Caki2 (cell line): ENCODE data around the gene NUDT22. TPM values are rescaled to one million over a fixed set of nuclear protein-coding genes. Genes with fewer than 3 reads are reported as not detected.
"Not testable (repeated sequence)": the region's sequence is repeated elsewhere in the genome, so short reads cannot be mapped to it uniquely, and the experiment has no call there.

Source experiments
- DNase-seq: peaks from one replicate; pipeline ENCODE4 v3.0.0-alpha.2; 2015; ENCODE audit warnings: low read depth
- in situ Hi-C: cut with HindIII; loops from 2 replicates; pipeline ENCODE4 v1.10.0; 2016; ENCODE audit warnings: low sequenced_read_pairs, low pct_unique_long_range_greater_than_20kb, mixed read lengths
- total RNA-seq: library from RNA; depleted of rRNA; stranded (reverse); fragments of >200 nt; shearing (Covaris generic); gene quantifications from 2 replicates; pipeline ENCODE4 v1.2.3, GENCODE V29; 2014; ENCODE audit warnings: low replicate concordance

The NUDT22 gene
- total RNA-seq, 1 experiment from 2014 or later, result 31.4 TPM

GRCh38 chr11:64237484-64237951, 11.4 kb downstream of the NUDT22 start:
- DNase-seq, result no peak
- in situ Hi-C loops, result no loop called here

DNA sequence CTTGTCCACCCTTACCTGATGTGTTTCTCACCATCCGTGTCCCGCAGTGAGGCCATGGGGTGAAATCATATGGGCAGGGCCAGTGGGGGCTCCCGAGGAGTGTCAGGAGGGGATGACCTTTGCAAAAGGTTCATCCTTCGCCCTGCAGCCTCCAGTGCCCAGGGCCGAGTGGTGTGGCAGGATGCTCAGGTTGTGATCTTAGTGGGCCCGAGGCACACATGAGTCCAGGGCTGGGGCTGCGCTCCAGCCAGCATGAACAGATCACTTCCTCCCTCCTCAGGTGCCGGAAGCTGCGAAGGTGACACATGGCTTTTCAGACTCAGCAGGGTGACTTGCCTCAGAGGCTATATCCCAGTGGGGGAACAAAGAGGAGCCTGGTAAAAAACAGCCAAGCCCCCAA, 12.0 kb downstream of the NUDT22 start:
- DNase-seq, result no peak

GRCh38 chr11:64238999-64239398, 12.9 kb downstream of the NUDT22 start:
- no peak for DNase-seq
- in situ Hi-C loops, result no loop called here

More for the DNA sequence above, 12.0 kb downstream of the NUDT22 start:
- in situ Hi-C loops, result no loop called here

- DNase-seq, result no peak
- in situ Hi-C loops, result no loop called here
These were observed 13.8 kb downstream of the NUDT22 start for GRCh38 chr11:64239662-64240434.

GRCh38 chr11:64240435-64241240, 14.6 kb downstream of the NUDT22 start, which contains the start of gene FKBP2:
Gene FKBP2, plus strand, starts transcription at chr11:64241095. Its CDS starts 1,293 bp downstream, at chr11:64242388.
- in situ Hi-C loops, result no loop called here
- DNase-seq, result peak; percentile 93

DNA sequence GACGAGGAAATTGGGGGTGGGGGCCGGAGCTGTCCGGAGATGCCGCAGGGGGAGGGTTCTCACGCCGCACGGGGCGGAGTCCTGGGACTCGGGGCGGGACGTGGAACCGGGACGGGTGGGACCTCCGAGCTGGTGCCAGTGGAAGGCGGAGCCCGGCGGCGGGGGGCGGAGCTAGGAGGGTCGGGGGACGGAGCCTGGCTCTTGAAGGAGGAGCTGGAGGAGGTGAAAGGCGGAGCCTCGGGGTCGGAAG, 15.1 kb downstream of the NUDT22 start:
- peak; percentile 96 for DNase-seq
- in situ Hi-C loops, result no loop called here

GRCh38 chr11:64241491-64242374, 15.7 kb downstream of the NUDT22 start:
- DNase-seq, result peak; percentile 39
- in situ Hi-C loops, result no loop called here

DNA sequence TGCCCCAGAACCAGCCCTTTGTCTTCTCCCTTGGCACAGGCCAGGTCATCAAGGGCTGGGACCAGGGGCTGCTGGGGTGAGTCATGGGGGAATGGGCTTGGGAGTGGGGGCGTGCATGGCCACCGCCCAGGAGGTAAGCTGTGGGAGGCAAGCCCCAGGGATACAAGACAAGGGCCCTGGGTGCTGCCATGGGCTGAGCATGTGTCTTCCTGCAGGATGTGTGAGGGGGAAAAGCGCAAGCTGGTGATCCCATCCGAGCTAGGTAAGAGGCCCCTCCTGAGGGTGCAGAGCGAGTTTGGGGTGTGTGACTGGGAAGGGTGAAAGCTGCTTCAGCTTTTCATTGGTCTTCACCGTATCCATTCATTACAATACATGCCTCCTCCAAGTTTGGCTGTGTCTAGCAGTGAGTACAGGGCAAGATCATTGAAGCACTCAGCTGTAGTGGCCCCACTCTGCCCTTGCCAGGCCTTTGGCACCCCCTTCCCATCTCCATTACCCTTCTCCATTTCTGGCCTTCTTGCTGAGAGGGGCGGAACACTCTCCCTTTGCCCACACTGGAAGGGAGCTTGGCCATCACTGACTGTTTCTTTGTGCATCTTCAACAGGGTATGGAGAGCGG, 17.3 kb downstream of the NUDT22 start:
- no peak for DNase-seq
- in situ Hi-C loops, result no loop called here

DNA sequence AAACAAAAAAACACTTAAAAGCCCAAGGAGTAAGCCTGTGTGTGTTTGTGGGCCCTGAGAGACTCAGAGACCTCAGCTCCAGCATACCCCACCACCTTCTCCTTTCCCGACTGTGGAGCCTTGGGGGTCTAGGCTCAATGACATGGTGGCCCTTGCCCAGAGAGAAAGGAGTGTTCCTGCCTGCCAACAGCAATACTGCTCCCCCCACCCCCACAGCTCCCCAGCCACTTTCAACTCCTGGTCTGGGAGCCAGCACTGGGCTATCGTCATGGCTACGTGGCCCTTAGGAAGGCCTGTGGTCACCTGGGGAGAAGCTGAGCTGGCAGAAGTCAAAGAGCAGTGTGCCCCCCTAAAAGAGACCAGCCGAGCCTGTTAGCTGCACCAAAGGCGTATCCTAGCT, 18.0 kb downstream of the NUDT22 start:
- in situ Hi-C loops, result no loop called here
- no peak for DNase-seq

DNA sequence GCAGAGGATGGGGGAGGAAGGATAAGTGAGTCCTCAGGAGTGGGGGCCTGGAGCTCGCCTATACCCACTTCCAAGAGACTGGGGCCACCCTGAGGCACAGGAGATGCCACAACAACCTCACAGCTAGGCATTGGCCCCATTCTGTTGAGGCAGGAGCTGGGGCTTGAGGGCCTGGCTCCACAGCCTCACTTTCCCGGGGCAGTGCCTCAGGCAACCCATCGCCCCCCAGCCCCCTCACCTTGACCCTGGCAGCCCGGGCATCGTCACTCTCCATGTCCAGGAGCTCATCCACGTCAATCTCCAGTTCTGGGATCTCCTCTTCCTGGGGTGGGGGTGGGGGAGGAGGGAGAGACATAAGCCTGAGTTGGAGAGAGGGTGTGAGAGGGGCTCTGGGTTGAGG, 18.9 kb downstream of the NUDT22 start:
- DNase-seq, result no peak
- in situ Hi-C loops, result no loop called here

- in situ Hi-C loops, result no loop called here
- no peak for DNase-seq
These were observed 19.3 kb downstream of the NUDT22 start for GRCh38 chr11:64245401-64245796.

DNA sequence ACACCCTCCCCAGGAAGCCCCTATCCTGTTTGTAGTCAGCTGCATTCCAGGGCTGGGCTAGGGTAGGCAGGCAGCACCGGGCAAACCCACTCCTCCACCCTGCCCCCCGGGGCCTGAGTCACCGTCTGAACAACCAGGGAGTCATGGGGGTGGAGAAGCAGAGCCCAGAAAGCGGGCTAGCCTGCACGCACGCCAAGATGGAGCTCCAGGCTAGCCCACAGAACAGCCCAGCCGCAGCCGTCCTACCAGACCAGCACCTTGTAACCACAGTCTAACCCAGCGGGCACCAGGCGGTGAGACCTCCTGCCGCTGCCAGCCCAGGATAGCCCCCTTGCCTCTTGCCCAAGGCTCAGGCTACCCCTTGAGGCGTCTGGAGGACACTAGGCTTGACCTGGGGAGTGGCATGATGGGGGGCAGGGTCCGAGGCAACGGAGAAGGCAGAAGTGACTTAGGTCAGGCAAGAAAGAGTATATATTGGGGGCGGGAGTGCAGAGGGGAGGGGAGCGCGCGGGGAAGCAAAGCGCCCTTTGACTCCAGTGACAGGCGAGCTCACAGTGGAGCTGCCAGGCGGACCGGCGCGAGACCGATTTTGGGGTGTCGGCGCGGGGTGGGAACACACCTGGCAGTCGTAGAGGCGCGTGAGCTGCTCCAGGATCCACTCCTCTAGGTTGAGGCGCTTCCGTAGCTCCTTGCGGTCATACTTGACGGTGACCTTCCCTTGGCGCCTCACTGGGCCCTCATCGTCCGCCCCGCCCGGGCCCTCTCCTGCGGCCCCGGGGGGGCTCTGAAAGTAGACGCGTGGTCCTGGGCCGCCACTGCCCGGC, 19.9 kb downstream of the NUDT22 start:
- peak; percentile 82 for DNase-seq
- in situ Hi-C loops, result no loop called here

DNA sequence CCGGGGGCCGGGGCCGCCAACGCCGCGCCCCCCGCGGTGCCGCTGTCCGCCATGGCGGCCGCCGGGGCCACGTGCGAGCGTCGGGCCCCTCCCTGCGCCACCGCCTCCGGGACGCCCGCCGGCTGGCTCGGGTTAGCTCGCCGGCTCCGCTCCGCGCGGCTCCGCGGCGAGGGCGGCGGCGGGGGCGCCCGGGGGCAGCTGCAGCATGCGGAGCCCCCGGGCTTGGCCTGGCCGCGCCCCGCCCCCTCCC, 20.5 kb downstream of the NUDT22 start:
- in situ Hi-C loops, DNase-seq: not testable (repeated sequence)

DNA sequence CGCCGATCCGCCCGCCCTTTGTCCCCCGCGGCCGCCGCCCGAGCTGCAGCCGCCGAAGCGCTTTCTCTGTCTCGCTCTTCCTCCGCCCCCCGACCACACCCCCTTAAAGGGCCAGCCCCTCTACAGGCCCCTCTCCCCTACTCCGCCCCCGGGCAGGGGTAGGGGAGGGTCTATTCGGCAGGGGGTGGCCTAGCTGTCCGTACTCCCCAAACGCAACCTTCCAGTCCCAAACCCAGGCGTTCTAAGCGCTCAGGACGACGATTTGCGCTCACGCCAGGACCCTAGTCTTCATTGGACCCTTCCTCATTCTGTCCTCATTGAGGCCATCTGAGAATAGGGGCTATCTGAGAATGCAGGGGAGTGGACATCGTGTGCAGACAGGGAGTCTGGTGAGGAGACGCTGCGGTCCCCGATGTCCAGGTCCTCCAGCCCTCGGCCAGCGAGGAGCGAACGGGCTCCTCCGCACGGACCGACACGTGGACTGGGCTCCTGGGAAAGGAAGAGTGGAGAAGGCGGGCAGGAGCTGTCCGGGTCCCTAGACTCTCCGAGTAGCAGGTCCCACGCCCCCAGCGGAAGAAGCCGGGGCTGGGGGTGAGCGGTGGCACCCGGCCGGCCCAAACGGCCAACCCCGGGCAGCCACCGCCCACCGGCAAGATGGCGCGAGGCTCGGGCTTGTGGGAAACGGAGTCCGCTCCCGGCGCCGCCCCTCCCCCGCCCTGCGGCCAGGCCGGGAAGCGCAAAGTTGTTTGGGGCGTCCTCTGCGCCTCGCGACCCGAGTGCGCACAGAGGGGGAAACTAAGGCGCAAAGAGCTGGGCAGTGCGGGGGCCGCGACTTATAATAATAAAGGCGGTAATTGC, 21.0 kb downstream of the NUDT22 start, which contains the start of gene PPP1R14B:
PPP1R14B (minus strand) TSS at position 73 of the 858 bp plus-strand sequence. CDS start 270 bp downstream, outside the sequence.
- in situ Hi-C loops, result no loop called here
- peak; percentile 88 for DNase-seq

- in situ Hi-C loops, result no loop called here
These were observed 21.9 kb downstream of the NUDT22 start for GRCh38 chr11:64247729-64248531.

DNA sequence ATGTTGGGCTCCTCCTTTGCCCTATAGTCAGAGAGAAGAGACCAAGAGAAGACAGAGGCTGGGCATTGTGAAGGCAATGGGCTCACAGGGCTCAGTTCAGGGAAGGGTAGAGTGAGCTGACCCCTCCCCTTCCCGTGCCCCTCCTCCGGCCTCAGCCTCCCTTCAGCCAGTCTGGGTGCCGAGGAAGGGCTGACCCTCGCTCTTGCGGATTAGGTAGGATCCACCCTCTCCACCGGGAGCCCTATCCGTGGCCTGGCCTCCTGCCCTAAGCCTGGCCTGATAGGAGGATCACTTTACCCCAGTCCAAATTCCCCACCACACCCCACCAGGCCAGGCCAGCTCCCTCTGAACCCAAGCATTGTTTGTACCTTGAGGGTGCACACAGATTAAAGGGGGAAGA, 22.5 kb downstream of the NUDT22 start:
- in situ Hi-C loops, result no loop called here
- DNase-seq, result no peak

More at GRCh38 chr11:64247729-64248531, 21.9 kb downstream of the NUDT22 start:
- DNase-seq, result no peak
